IMR-90 (cell line): ENCODE data around the gene MRPS15. TPM values are rescaled to one million over a fixed set of nuclear protein-coding genes. Genes with fewer than 3 reads are reported as not detected.

Source experiments
- ATAC-seq: fragments of 200-7000 bp; cut with Tn5 transposase; 2 replicates; pipeline ENCODE4 v1.9.1; 2020; ENCODE audit warnings: low read depth, mild to moderate bottlenecking, moderate library complexity
- BruUV-seq: library from RNA; stranded (reverse); fragments of 400-500 nt; replicated peaks from 2 replicates; lab custom pipeline; 2021; lab: Mats Ljungman, UMichigan
- CTCF ChIA-PET: fragments of 300-600 bp; formaldehyde crosslinking; extraction: SDS; loops from one replicate; lab custom pipeline; 2021; ENCODE audit warnings: antibody characterized with exemption; lab: Yijun Ruan, JAX
- POLR2A ChIA-PET: fragments of 300-600 bp; sonication (Branson Sonifier 250); formaldehyde crosslinking; loops from one replicate; lab custom pipeline; 2022; ENCODE audit warnings: antibody characterized with exemption; ENCODE audit not compliant: unreplicated experiment; lab: Charles Lee
- DNase-seq: peaks from one replicate; pipeline ENCODE4 v3.0.0; 2013
- H2AFZ ChIP-seq: replicated peaks from 2 replicates; pipeline ENCODE3; 2013; ENCODE audit warnings: low read length, mild to moderate bottlenecking; ENCODE audit not compliant: poor library complexity
- H2AK5ac ChIP-seq: 2 replicates; pipeline ENCODE4 v1.6.1; 2013; ENCODE audit warnings: low read depth, low read length, inconsistent platforms
- H2AK9ac ChIP-seq: replicated peaks from 2 replicates; pipeline ENCODE3; 2013; ENCODE audit warnings: mild to moderate bottlenecking, low read depth, low read length, moderate library complexity; ENCODE audit not compliant: poor library complexity
- H2BK120ac ChIP-seq: 2 replicates; pipeline ENCODE4 v1.6.1; 2013; ENCODE audit warnings: low read depth, low read length, inconsistent platforms
- H2BK15ac ChIP-seq: 3 replicates; pipeline ENCODE4 v1.6.1; 2013; ENCODE audit warnings: low read depth, low read length, inconsistent platforms
- H2BK20ac ChIP-seq: 2 replicates; pipeline ENCODE4 v1.6.1; 2013; ENCODE audit warnings: low read depth, mild to moderate bottlenecking, inconsistent platforms, low read length, moderate library complexity
- H2BK5ac ChIP-seq: 2 replicates; pipeline ENCODE4 v1.6.1; 2013; ENCODE audit warnings: mild to moderate bottlenecking, low read depth, low read length, inconsistent platforms; ENCODE audit not compliant: poor library complexity, severe bottlenecking
- H3K14ac ChIP-seq: replicated peaks from 2 replicates; pipeline ENCODE4 v1.6.1; 2013; ENCODE audit warnings: low read depth, low read length, inconsistent platforms
- H3K18ac ChIP-seq: 2 replicates; pipeline ENCODE4 v1.6.1; 2013; ENCODE audit warnings: low read depth, low read length, control low read depth
- H3K23ac ChIP-seq: 2 replicates; pipeline ENCODE4 v1.6.1; 2013; ENCODE audit warnings: low read depth, low read length, inconsistent platforms
- H3K27ac ChIP-seq: 2 replicates; pipeline ENCODE4 v1.5.1; 2013; ENCODE audit warnings: mild to moderate bottlenecking, control low read depth, low read length; ENCODE audit not compliant: insufficient read depth
- H3K27me3 ChIP-seq: 2 replicates; pipeline ENCODE4 v1.6.1; 2013; ENCODE audit warnings: low read length; ENCODE audit not compliant: control insufficient read depth, insufficient read depth
- H3K36me3 ChIP-seq: 2 replicates; pipeline ENCODE4 v1.6.1; 2013; ENCODE audit warnings: low read length, mixed read lengths; ENCODE audit not compliant: control insufficient read depth, insufficient read depth
- H3K4ac ChIP-seq: 2 replicates; pipeline ENCODE4 v1.6.1; 2013; ENCODE audit warnings: low read depth, low read length, inconsistent platforms
- H3K4me1 ChIP-seq: 2 replicates; pipeline ENCODE4 v1.6.1; 2013; ENCODE audit warnings: low read length, mixed read lengths; ENCODE audit not compliant: control insufficient read depth, insufficient read depth
- H3K4me2 ChIP-seq: 2 replicates; pipeline ENCODE4 v1.6.1; 2013; ENCODE audit warnings: low read depth, mild to moderate bottlenecking, control low read depth, low read length, moderate library complexity
- H3K4me3 ChIP-seq: 2 replicates; pipeline ENCODE4 v1.5.1; 2013; ENCODE audit warnings: low read depth, mild to moderate bottlenecking, control low read depth, low read length, moderate library complexity; ENCODE audit not compliant: insufficient read depth
- H3K56ac ChIP-seq: 2 replicates; pipeline ENCODE4 v1.6.1; 2013; ENCODE audit warnings: low read length, inconsistent platforms; ENCODE audit not compliant: insufficient read depth; ENCODE audit errors: extremely low read depth
- H3K79me1 ChIP-seq, 2 experiments: 2 replicates each; pipeline ENCODE4 v1.6.1; 2013; ENCODE audit warnings: low read length in 2 of 2, inconsistent platforms in 1 of 2, low read depth in 1 of 2
- H3K9ac ChIP-seq: 2 replicates; pipeline ENCODE4 v1.6.1; 2013; ENCODE audit warnings: low read depth, low read length, control low read depth
- H3K9me1 ChIP-seq: 2 replicates; pipeline ENCODE4 v1.6.1; 2013; ENCODE audit warnings: low read length, inconsistent platforms; ENCODE audit not compliant: insufficient read depth
- H3K9me3 ChIP-seq: 2 replicates; pipeline ENCODE4 v1.6.1; 2013; ENCODE audit warnings: low read length; ENCODE audit not compliant: control insufficient read depth, insufficient read depth
- H4K20me1 ChIP-seq: 2 replicates; pipeline ENCODE4 v1.6.1; 2013; ENCODE audit warnings: low read length, inconsistent platforms; ENCODE audit not compliant: insufficient read depth
- H4K5ac ChIP-seq: 2 replicates; pipeline ENCODE4 v1.6.1; 2013; ENCODE audit warnings: mild to moderate bottlenecking, low read depth, low read length, control low read depth
- H4K8ac ChIP-seq, 2 experiments: 2 replicates each; pipeline ENCODE4 v1.6.1; 2013; ENCODE audit warnings: low read depth in 2 of 2, low read length in 2 of 2, control low read depth in 1 of 2, inconsistent platforms in 1 of 2
- H4K91ac ChIP-seq: 2 replicates; pipeline ENCODE4 v1.6.1; 2013; ENCODE audit warnings: low read depth, low read length, inconsistent platforms; ENCODE audit not compliant: insufficient read depth
- CEBPB ChIP-seq: IDR thresholded peaks from 2 replicates; pipeline ENCODE4 v1.6.1; 2012; ENCODE audit warnings: low read depth, low read length, improper control_type of control experiment
- MAFK ChIP-seq: IDR thresholded peaks from 2 replicates; pipeline ENCODE4 v1.6.1; 2012; ENCODE audit warnings: low read depth, low read length, improper control_type of control experiment
- MAZ ChIP-seq: IDR thresholded peaks from 2 replicates; pipeline ENCODE4 v1.6.1; 2012; ENCODE audit warnings: low read depth, mild to moderate bottlenecking, low read length, improper control_type of control experiment, moderate library complexity, borderline replicate concordance
- RFX5 ChIP-seq: IDR thresholded peaks from 2 replicates; pipeline ENCODE4 v1.8.0; 2012; ENCODE audit warnings: low read depth, mild to moderate bottlenecking, low read length, moderate library complexity
- whole genome bisulfite sequencing, 2 experiments: methylation state at CpG; one replicate each; pipeline versions ENCODE4 v1.1.5 to v1.1.7; 2013; ENCODE audit warnings: missing lambda C conversion rate in 2 of 2; ENCODE audit not compliant: insufficient read length in 1 of 2; ENCODE audit errors: extremely low coverage in 2 of 2; 5-methylcytosine and 5-hydroxymethylcytosine counted together
- dilution Hi-C: fragments of 300-500 bp; cut with HindIII; formaldehyde crosslinking; loops from one replicate; pipeline ENCODE4 v1.14.3; 2018; ENCODE audit warnings: low sequenced_read_pairs; ENCODE audit not compliant: unreplicated experiment
- in situ Hi-C: fragments of 300-500 bp; cut with MboI; formaldehyde crosslinking; loops from 3 replicates; pipeline ENCODE4 v1.14.3; 2019; ENCODE audit warnings: low sequenced_read_pairs, inconsistent platforms, mixed read lengths
- intact Hi-C: fragments of 100-400 bp; cut with micrococcal nuclease; formaldehyde crosslinking; loops from 2 replicates; pipeline ENCODE4 v1.10.0; 2022
- polyA plus RNA-seq, 3 experiments: library from polyadenylated mRNA; depleted of rRNA; stranded (reverse); fragments of >200 nt; gene quantifications; 2 replicates each; pipeline ENCODE4 v1.2.3, GENCODE V29; 2012; ENCODE audit warnings: low replicate concordance in 1 of 3
- total RNA-seq: library from RNA; depleted of rRNA; stranded (reverse); fragments of >200 nt; gene quantifications from 2 replicates; pipeline ENCODE4 v1.2.3, GENCODE V29; 2012
- TF ChIP-seq, protein P1 (sequence below): fragments of 150-350 bp; IDR thresholded peaks from 2 replicates; pipeline ENCODE4 v1.6.1; 2016; ENCODE audit warnings: low read depth, mild to moderate bottlenecking, low read length, moderate library complexity, borderline replicate concordance

MRPS15 gene
- total and polyA plus RNA-seq, 2 of the 4 experiments (the other 2 are of a cell fraction) = 46.1 to 77.9 TPM

GRCh38 chr1:36433102-36433501, 31.1 kb downstream of the MRPS15 start:
- ATAC-seq = no peak
- Histone ChIP-seq H3K56ac (no peak overlapping the region), H3K4me3 (no peak overlapping the region), H2BK5ac (no peak overlapping the region), H2BK15ac (no peak overlapping the region), H2AK9ac (no peak overlapping the region), H3K23ac (no peak overlapping the region; the same call in 1 of the 2 replicates), H3K18ac (no peak overlapping the region), H3K4me1 (peaks cover 3% of the 10 kb centered on the region; the same call in 1 of the 2 replicates), H3K27me3 (no peaks in the 10 kb centered on the region), H3K36me3 (peaks cover 14% of the 10 kb centered on the region), H2AK5ac (no peak overlapping the region), H3K4ac (no peak overlapping the region), H3K4me2 (no peak overlapping the region), H3K9ac (no peak overlapping the region), H4K8ac (no peak overlapping the region), H3K79me1 (no peaks in the 10 kb centered on the region), H3K27ac (no peak overlapping the region), H4K20me1 (no peaks in the 10 kb centered on the region; the same call in 1 of the 2 replicates), H2BK120ac (no peak overlapping the region), H2AFZ (no peak overlapping the region), H4K91ac (no peak overlapping the region), H3K9me3 (no peaks in the 10 kb centered on the region), H3K9me1 (peaks cover 3% of the 10 kb centered on the region), H2BK20ac (no peak overlapping the region), H4K5ac (no peak overlapping the region), H3K14ac (no peak overlapping the region)
- in situ Hi-C loops = no loop called here
- 71% methylated on average over 1 of the region's 1 CpG; no CpG with 5 or more reads in 1 of the 2 experiments for WGBS, 2 experiments
- TF ChIP-seq, protein P1, sequence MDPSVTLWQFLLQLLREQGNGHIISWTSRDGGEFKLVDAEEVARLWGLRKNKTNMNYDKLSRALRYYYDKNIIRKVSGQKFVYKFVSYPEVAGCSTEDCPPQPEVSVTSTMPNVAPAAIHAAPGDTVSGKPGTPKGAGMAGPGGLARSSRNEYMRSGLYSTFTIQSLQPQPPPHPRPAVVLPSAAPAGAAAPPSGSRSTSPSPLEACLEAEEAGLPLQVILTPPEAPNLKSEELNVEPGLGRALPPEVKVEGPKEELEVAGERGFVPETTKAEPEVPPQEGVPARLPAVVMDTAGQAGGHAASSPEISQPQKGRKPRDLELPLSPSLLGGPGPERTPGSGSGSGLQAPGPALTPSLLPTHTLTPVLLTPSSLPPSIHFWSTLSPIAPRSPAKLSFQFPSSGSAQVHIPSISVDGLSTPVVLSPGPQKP = no peak
- no peak for TF ChIP-seq MAZ
- no peak for TF ChIP-seq RFX5
- no peak for TF ChIP-seq CEBPB
- no peak for TF ChIP-seq MAFK
- CTCF ChIA-PET = no interaction called here
- POLR2A ChIA-PET = no interaction called here
- intact Hi-C loops = no loop called here
- dilution Hi-C loops = no loop called here
- no peak for DNase-seq
- no TSS peak for BruUV-seq
